Left renal pelvis (tissue), 4 donors: ENCODE data around the gene ESCO1. TPM values are rescaled to one million over a fixed set of nuclear protein-coding genes. Genes with fewer than 3 reads are reported as not detected.

Experiments
- DNase-seq, 4 donors: peaks; one replicate each; pipeline ENCODE4 v3.0.0-alpha.2; 2013; ENCODE audit warnings: low read depth in 4 of 4, low spot score in 3 of 4
- polyA plus RNA-seq, 4 donors: library from polyadenylated mRNA; unstranded; fragments of 120-200 nt; gene quantifications; one replicate each; pipeline ENCODE4 v1.2.1, GENCODE V29; 2013; ENCODE audit not compliant: insufficient read length in 4 of 4

The ESCO1 gene
- polyA plus RNA-seq, 4 donors, result 18.2 to 36.8 (median 27.1) TPM

DNA sequence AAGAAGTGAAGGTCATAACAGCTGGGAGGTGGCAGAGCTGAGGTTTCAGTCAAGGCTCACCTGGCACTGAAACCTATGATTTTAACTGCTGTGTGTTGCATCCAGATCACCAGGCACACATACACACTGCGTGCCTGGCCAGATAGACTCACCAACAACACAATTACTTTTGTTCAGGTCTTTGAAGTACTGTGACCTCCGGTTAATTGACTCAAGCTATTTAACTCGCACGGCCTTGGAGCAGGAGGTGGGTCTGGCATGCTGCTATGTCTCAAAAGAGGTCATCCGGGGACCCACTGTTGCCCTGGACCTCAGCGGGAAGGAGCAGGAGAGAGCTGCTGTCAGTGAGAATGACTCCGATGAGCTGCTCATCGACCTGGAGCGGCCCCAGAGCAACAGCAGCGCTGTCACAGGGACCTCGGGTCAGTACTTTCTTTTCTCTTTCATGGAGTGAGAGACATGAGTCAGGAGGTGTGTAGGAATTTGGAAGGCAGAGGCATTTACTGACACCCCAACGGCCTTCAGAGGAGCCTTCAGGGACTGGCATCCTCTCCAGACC lies 104.1 kb downstream of the ESCO1 start:
- no peak for DNase-seq

DNA sequence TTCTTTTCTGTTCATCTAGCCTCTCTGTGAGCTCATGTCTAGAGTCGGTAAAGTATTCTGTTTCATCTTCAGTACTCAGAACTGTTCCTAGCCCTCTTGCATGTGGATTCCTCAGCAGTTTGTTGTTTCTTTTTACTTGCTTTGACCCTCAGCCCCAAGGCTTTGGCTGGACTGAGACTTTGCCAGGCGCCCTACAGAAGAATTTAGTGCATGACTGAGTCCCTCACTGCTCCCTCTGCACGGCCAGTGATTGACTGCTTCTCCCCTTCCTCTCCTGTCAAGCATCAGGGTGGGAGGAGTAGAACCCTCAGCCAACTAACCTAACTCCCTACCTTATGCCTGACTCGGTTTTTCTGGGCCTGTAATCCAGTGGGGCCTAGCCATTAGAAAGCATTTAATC lies 109.8 kb downstream of the ESCO1 start:
- DNase-seq, result no peak

GRCh38 chr18:21489919-21490495 lies 110.5 kb downstream of the ESCO1 start:
- no peak for DNase-seq

DNA sequence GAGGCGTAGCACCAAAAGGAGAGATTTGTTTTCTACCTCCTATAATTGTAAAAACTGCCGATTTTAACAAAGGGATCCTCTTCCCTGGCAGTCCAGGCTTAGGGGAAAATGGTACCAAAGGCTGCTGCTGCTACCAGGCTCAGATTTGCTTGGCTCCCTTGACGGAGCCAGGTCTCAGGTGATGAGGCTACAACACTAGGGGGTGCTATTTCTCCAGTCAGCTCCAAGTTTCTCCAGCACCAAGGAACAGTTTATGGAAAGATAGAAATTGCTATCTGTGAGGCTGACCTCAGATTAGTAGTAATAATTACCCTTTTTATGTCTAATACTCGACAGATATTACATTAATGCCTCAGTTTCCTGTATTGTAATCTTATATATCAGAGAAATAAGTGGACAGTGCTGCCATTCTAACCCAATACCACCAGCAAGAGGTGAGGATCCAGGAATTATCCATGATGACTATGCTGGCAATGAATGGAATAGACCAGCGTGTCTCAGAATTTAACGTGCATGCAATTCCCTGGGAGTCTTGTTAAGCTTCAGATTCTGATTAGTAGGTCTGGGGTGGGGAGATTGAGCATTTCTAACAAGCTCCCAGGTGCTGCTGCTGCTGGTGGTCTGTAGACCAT lies 111.3 kb downstream of the ESCO1 start:
- DNase-seq, result peak in 3 of 4 donors; percentile 29 to 36 (median 29)

- DNase-seq, result no peak
These were observed 113.5 kb downstream of the ESCO1 start for GRCh38 chr18:21486905-21487437.

DNA sequence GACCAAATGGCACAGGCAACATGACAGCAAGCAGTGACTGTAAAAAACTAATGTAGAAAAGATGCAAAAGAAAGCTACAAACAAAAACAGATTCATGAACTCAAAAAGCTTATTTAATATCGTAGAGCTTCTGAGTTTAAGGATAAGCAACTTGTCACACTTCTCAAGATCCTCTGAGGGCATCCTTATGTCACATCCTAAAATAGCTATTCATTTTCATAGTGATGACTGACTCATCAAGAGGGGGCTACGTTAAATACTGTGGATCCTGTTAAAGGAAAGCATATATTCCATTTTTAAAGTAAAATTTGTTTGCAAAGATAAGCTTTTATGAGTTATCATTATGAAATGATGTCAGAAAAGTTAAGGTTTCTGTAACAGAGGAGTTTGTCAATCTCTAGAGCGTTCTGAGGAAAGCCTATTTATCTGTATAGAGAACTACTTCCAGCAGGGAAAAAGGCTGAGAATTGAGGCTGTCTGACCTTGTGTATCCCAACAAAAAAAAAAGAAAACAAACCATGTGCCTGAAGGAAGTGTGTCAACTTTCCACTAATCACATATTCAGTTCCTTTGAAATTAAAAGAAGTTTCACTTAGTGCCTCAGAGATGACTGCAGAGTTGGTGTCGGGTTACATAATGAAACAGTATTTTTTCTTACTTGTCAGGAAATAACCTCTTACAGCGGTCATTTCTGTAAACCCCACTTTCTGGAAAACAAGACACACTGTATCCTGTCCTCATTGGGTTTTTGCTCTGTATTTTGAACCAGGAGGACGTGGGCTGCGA lies 115.5 kb downstream of the ESCO1 start:
- no peak for DNase-seq

DNA sequence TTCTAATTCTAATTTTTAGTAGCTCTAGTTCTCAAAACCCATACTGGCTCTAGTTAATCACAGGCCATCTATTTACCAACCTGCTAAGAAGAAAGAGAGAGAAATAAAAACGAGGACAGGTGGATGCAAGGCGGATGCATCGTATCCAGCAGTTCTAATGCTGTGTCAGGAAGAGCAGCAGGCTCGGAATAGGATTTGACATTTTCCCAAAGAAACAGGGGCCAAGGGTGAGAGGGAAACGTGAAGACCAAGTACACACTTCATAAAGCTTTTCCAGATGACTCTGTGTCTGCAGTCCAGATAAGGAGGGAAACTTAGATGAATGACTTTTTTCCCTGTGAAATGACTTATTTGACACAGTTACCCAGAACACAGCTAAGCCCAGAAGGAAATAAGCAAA lies 117.5 kb downstream of the ESCO1 start:
- no peak for DNase-seq

DNA sequence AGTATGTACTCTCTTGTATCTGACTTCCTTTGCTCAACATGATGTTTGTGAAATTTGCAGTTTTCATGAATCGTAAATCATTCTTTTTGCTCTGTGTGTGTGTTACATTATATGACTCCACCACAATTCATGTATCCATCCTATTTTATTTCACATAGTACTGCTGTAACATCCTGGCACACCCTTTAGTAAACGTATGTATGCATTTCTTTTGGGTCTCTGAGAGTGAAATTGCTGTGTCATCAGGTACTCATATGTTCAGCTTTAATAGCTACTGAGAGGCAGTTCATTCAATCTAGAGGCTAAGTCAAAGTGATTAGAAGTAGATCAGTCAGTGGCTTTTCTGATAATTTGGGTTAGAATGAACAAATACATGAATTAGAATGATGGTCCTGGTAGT lies 118.8 kb downstream of the ESCO1 start:
- no peak for DNase-seq

- no peak for DNase-seq
These were observed 120.8 kb downstream of the ESCO1 start for GRCh38 chr18:21479721-21480120.

Other genes with a start within 250 kb of the ESCO1 start
- gene SNRPD1, start 11.6 kb upstream of the ESCO1 start, polyA plus RNA-seq, result 100 to 1,000 TPM; 116 to 205 (median 142) TPM
- gene ABHD3, start 104.1 kb upstream of the ESCO1 start, polyA plus RNA-seq, result 10 to 100 TPM; 12.1 to 24.5 (median 21.4) TPM
- gene MIB1, start 140.1 kb upstream of the ESCO1 start, polyA plus RNA-seq, result 10 to 100 TPM; 55.6 to 74.6 (median 64.0) TPM